NCI-H1417 treated with DMSO at 0.1 percent for 48 hours (cell line): ENCODE results near the gene ECE2.
"Not testable (repeated sequence)": the region's sequence is repeated elsewhere in the genome, so short reads cannot be mapped to it uniquely, and the experiment has no call there.

ENCODE experiments used
- DNase-seq: peaks from one replicate; lab custom pipeline; 2025; lab: John Stamatoyannopoulos, UW

The ECE2 gene

DNA sequence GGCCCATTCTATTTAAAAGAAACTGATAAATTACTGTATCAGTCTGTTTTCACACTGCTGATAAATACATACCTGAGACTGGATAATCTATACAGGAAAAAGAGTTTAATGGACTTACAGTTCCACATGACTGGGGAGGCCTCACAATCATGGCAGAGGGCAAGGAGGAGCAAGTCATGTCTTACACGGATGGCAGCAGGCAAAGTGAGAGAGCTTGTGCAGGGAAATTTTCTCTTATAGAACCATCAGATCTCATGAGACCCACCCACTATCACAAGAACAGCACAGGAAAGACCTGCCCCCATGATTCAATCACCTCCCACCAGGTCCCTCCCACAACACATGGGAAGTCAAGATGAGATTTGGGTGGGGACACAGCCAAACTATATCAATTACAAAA, 8.6 kb upstream of the ECE2 start:
- not testable (repeated sequence) for DNase-seq

- no peak for DNase-seq
Measured at GRCh38 chr3:184272269-184272668, 3.6 kb upstream of the ECE2 start.

- DNase-seq = no peak
Measured at GRCh38 chr3:184275381-184275701, 481 bp upstream of the ECE2 start.

DNA sequence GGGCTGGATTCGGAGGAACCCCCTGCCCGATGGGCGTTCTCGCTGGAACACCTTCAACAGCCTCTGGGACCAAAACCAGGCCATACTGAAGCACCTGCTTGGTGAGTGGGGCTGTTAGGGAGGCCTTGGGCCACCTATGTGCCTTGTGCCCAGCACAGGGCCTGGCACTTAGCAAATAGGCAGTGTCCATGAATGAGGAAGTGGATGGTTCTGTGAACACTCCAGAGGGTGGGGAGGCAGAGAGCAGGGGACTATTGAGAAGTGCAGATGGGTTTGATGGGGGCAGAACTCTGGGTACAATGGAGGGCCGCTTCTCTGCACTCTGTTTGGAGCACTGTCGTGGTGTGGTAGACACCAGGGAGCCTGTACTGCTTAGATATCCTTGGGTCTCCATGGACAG, 1.5 kb downstream of the ECE2 start:
- no peak for DNase-seq

- no peak for DNase-seq
Measured at GRCh38 chr3:184282941-184283340, 7.1 kb downstream of the ECE2 start.

GRCh38 chr3:184283681-184284080, 7.9 kb downstream of the ECE2 start:
- DNase-seq = no peak

- peak; percentile 68 for DNase-seq
Measured at GRCh38 chr3:184284696-184285095, 8.9 kb downstream of the ECE2 start.

GRCh38 chr3:184289426-184289938, 13.7 kb downstream of the ECE2 start:
- peak; percentile 6 for DNase-seq

DNA sequence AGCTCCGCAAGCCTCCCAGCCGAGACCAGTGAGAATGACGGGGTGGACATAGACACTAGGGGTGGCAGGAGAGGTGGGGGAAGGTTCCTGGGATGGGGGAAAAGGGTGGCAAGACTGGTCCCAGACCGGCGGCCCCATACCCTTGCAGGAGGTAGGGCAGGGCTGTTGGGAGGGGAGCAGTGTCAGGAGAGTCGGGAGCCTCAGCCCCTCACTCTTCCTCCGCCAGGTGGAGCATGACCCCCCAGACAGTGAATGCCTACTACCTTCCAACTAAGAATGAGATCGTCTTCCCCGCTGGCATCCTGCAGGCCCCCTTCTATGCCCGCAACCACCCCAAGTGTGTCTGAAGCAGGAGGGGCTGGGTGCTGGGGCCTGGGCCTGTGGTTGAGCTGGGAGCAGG, 14.5 kb downstream of the ECE2 start:
- DNase-seq = no peak

GRCh38 chr3:184291044-184291737, 15.4 kb downstream of the ECE2 start:
- DNase-seq = no peak

- DNase-seq = no peak
Measured at GRCh38 chr3:184291738-184292445, 16.1 kb downstream of the ECE2 start.

GRCh38 chr3:184295771-184296170, 19.9 kb downstream of the ECE2 start:
- no peak for DNase-seq

GRCh38 chr3:184296616-184297015, 20.8 kb downstream of the ECE2 start:
- DNase-seq = no peak

GRCh38 chr3:184298759-184299487, 23.1 kb downstream of the ECE2 start, which contains the start of gene PSMD2:
Gene PSMD2 (plus strand): TSS chr3:184299241. CDS start chr3:184299267, 26 bp downstream.
- peak; percentile 95 for DNase-seq

- no peak for DNase-seq
Measured at GRCh38 chr3:184299488-184300377, 23.9 kb downstream of the ECE2 start.

- no peak for DNase-seq
Measured at GRCh38 chr3:184300378-184300720, 24.5 kb downstream of the ECE2 start.

GRCh38 chr3:184305577-184305976, 29.8 kb downstream of the ECE2 start:
- no peak for DNase-seq

GRCh38 chr3:184306341-184306972, 30.6 kb downstream of the ECE2 start:
- DNase-seq = no peak

- DNase-seq = no peak
Measured at GRCh38 chr3:184307915-184308314, 32.1 kb downstream of the ECE2 start.

- DNase-seq = no peak
Measured at GRCh38 chr3:184308744-184309143, 32.9 kb downstream of the ECE2 start.

- DNase-seq = no peak
Measured at GRCh38 chr3:184311633-184312032, 35.8 kb downstream of the ECE2 start.

- DNase-seq = peak; percentile 83
Measured at GRCh38 chr3:184314363-184314699, 38.5 kb downstream of the ECE2 start, which contains the start of gene EIF4G1. Gene EIF4G1 (plus strand): TSS chr3:184314606. CDS start chr3:184315797, 1,191 bp downstream.
